PC-9 (cell line): ENCODE data around the gene TMPRSS7. TPM values are rescaled to one million over a fixed set of nuclear protein-coding genes. Genes with fewer than 3 reads are reported as not detected.

Experiments
- BruUV-seq: library from RNA; stranded (reverse); fragments of 400-500 nt; replicated peaks from 2 replicates; lab custom pipeline; 2021; lab: Mats Ljungman, UMichigan
- CTCF ChIA-PET: fragments of 300-600 bp; sonication (Branson Sonifier 250); formaldehyde crosslinking; loops from one replicate; lab custom pipeline; 2022; ENCODE audit warnings: antibody characterized with exemption; lab: Charles Lee
- POLR2A ChIA-PET: fragments of 300-600 bp; sonication (Branson Sonifier 250); formaldehyde crosslinking; loops from one replicate; lab custom pipeline; 2022; ENCODE audit warnings: antibody characterized with exemption; ENCODE audit not compliant: unreplicated experiment; lab: Charles Lee
- DNase-seq, 2 experiments: peaks; one replicate each; pipeline versions ENCODE4 v3.0.0 to v3.0.0-alpha.2; 2015 to 2022; ENCODE audit warnings: mixed read lengths in 1 of 2
- H2AFZ ChIP-seq: fragments of 200-600 bp; sonication (generic); 2 replicates; pipeline ENCODE4 v1.8.1; 2017; ENCODE audit warnings: antibody characterized with exemption
- H3F3A ChIP-seq: fragments of 200-600 bp; sonication (generic); 2 replicates; pipeline ENCODE4 v1.8.1; 2017; ENCODE audit warnings: antibody characterized with exemption, mild to moderate bottlenecking, low read depth; ENCODE audit not compliant: insufficient read depth
- H3K27ac ChIP-seq: fragments of 200-600 bp; sonication (generic); 2 replicates; pipeline ENCODE4 v1.6.1; 2016; ENCODE audit warnings: mixed run types
- H3K27me3 ChIP-seq: fragments of 200-600 bp; sonication (generic); 2 replicates; pipeline ENCODE4 v1.6.1; 2016; ENCODE audit warnings: low read depth, mixed run types; ENCODE audit not compliant: insufficient read depth
- H3K36me3 ChIP-seq: fragments of 200-600 bp; sonication (generic); 2 replicates; pipeline ENCODE4 v1.6.1; 2016; ENCODE audit warnings: low read depth, mixed run types
- H3K4me1 ChIP-seq: fragments of 200-600 bp; sonication (generic); replicated peaks from 2 replicates; pipeline ENCODE4 v1.6.1; 2016; ENCODE audit warnings: mixed run types; ENCODE audit not compliant: insufficient read depth
- H3K4me2 ChIP-seq: fragments of 200-600 bp; sonication (generic); 2 replicates; pipeline ENCODE4 v1.6.1; 2017; ENCODE audit warnings: mixed run types
- H3K4me3 ChIP-seq: fragments of 200-600 bp; sonication (generic); 2 replicates; pipeline ENCODE4 v1.6.1; 2016; ENCODE audit warnings: mixed run types
- H3K79me2 ChIP-seq: fragments of 200-600 bp; sonication (generic); 2 replicates; pipeline ENCODE4 v1.6.1; 2017; ENCODE audit warnings: low read depth, mixed run types
- H3K9me2 ChIP-seq: fragments of 200-600 bp; sonication (generic); 2 replicates; pipeline ENCODE4 v1.8.1; 2017; ENCODE audit warnings: mild to moderate bottlenecking; ENCODE audit not compliant: insufficient read depth
- H3K9me3 ChIP-seq: fragments of 200-600 bp; sonication (generic); 2 replicates; pipeline ENCODE4 v1.8.1; 2016; ENCODE audit warnings: low read depth; ENCODE audit not compliant: insufficient read depth
- H4K20me1 ChIP-seq: fragments of 200-600 bp; sonication (generic); 2 replicates; pipeline ENCODE4 v1.8.1; 2017; ENCODE audit not compliant: insufficient read depth
- CTCF ChIP-seq: fragments of 200-600 bp; sonication (generic); conservative IDR thresholded peaks from 2 replicates; pipeline ENCODE4 v1.6.1; 2017; ENCODE audit warnings: mixed run types, antibody characterized with exemption, mild to moderate bottlenecking, moderate library complexity
- EZH2 ChIP-seq: fragments of 200-600 bp; sonication (generic); IDR thresholded peaks from 2 replicates; pipeline ENCODE4 v1.8.0; 2017; ENCODE audit warnings: antibody characterized with exemption, low read depth
- intact Hi-C: fragments of 100-400 bp; cut with micrococcal nuclease; formaldehyde crosslinking; loops from one replicate; pipeline ENCODE4 v1.10.0; 2022; ENCODE audit not compliant: unreplicated experiment
- total RNA-seq: library from RNA; stranded (reverse); gene quantifications from 2 replicates; pipeline ENCODE4 v1.2.3, GENCODE V29; 2021

TMPRSS7 gene
- total RNA-seq, 1 experiment from 2014 or later: not detected

- BruUV-seq: no TSS peak
These were observed 39.5 kb downstream of the TMPRSS7 start for GRCh38 chr3:112074006-112074405.

GRCh38 chr3:112074616-112075497 lies 40.3 kb downstream of the TMPRSS7 start:
- H3K27me3 ChIP-seq: no peaks in the 10 kb centered on the region
- no peaks in the 10 kb centered on the region for H4K20me1 ChIP-seq
- ChIA-PET CTCF (no interaction called here), POLR2A (interaction anchor here (0.6 kb wide), 1 partner anchor 83 kb away, joined by 3 read pairs; no protein-coding TSS in a partner anchor)
- no peaks in the 10 kb centered on the region for H3K9me2 ChIP-seq
- H3K36me3 ChIP-seq: no peaks in the 10 kb centered on the region
- H3K4me1 ChIP-seq: peaks cover 28% of the 10 kb centered on the region
- BruUV-seq: no TSS peak
- H3K4me3 ChIP-seq: peak overlapping the region; percentile 35; the same call in 1 of the 2 replicates
- peak overlapping the region; percentile 70 for H3K4me2 ChIP-seq
- peak; percentile 94 to 100 for DNase-seq
- H3K79me2 ChIP-seq: no peaks in the 10 kb centered on the region
- peaks cover 5% of the 10 kb centered on the region; the same call in 1 of the 2 replicates for H3K9me3 ChIP-seq
- peak overlapping the region; percentile 49 for H2AFZ ChIP-seq
- H3F3A ChIP-seq: peaks cover 26% of the 10 kb centered on the region
- TF ChIP-seq EZH2: no peak
- no peak for TF ChIP-seq CTCF
- intact Hi-C loops: loop anchor here (1.0 to 10.0 kb wide), 5 partner anchors 11 to 481 kb away; partner anchors contain the start of genes C3orf52 and PHLDB2
- peak overlapping the region; percentile 78 for H3K27ac ChIP-seq

More at GRCh38 chr3:112074006-112074405, 39.5 kb downstream of the TMPRSS7 start:
- Histone ChIP-seq H3K9me2 (no peaks in the 10 kb centered on the region), H3K9me3 (peaks cover 5% of the 10 kb centered on the region; the same call in 1 of the 2 replicates), H3K4me3 (peak overlapping the region; percentile 12; the same call in 1 of the 2 replicates), H3K27me3 (no peaks in the 10 kb centered on the region), H3F3A (peaks cover 26% of the 10 kb centered on the region), H3K4me1 (peaks cover 28% of the 10 kb centered on the region), H3K4me2 (peak overlapping the region; percentile 70), H3K79me2 (no peaks in the 10 kb centered on the region), H3K27ac (peak overlapping the region; percentile 78), H4K20me1 (no peaks in the 10 kb centered on the region), H2AFZ (no peak overlapping the region), H3K36me3 (no peaks in the 10 kb centered on the region)
- intact Hi-C loops: loop anchor here (2.0 to 10.0 kb wide), 2 partner anchors 219 to 397 kb away; partner anchors contain the start of gene PHLDB2
- CTCF ChIA-PET: no interaction called here
- DNase-seq: peak in 1 of 2 experiments; percentile 63
- TF ChIP-seq EZH2: no peak
- no peak for TF ChIP-seq CTCF
- POLR2A ChIA-PET: no interaction called here
